CD4-positive, alpha-beta T cell treated with Interleukin-15 for 4 hours (primary cell): ENCODE results near the gene RANBP2.

Experiments
- DNase-seq: peaks from one replicate; pipeline ENCODE4 v3.0.0-alpha.2; 2020; ENCODE audit warnings: low spot score

Gene RANBP2

DNA sequence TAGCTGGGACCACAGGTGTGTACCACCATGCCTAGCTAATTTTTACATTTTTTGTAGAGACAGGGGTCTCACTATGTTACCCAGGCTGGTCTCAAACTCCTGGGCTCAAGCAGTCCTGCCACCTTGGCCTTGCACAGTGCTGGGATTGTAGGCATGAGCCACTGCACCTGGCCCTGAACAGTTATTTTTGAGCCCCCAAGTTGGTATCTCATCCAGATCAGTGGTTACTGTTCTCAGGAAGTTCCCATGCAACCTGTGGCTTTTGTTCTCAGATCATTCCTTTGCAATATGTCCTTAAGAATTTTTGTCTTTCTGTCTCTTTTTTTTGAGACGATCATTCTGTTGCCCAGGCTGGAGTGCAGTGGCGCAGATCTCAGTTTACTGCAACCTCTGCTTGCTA is 59.6 kb downstream of the RANBP2 start:
- DNase-seq = no peak

DNA sequence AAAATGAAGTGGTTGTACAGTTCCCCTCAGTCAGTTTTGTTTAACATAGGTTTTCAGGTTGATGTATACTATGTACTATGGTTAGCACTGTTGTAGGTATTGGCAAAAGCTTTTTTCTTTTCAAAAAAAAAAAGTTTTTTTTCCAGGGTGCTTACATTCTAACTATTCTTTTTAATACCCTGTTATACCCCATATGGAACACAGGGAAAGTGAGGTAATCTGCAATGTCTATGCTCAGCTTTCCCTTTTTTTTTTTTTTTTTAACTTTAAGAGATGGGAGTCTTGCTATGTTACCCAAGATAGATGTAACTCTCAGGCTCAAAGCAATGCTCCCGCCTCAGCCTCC is 66.7 kb downstream of the RANBP2 start:
- no peak for DNase-seq

GRCh38 chr2:108786354-108787215 is 67.3 kb downstream of the RANBP2 start, which contains the start of gene CCDC138:
Gene CCDC138, plus strand, starts transcription at chr2:108786771. Its CDS starts 52 bp downstream, at chr2:108786823.
- DNase-seq = peak; percentile 85

GRCh38 chr2:108787216-108787541 is 67.9 kb downstream of the RANBP2 start:
- no peak for DNase-seq

DNA sequence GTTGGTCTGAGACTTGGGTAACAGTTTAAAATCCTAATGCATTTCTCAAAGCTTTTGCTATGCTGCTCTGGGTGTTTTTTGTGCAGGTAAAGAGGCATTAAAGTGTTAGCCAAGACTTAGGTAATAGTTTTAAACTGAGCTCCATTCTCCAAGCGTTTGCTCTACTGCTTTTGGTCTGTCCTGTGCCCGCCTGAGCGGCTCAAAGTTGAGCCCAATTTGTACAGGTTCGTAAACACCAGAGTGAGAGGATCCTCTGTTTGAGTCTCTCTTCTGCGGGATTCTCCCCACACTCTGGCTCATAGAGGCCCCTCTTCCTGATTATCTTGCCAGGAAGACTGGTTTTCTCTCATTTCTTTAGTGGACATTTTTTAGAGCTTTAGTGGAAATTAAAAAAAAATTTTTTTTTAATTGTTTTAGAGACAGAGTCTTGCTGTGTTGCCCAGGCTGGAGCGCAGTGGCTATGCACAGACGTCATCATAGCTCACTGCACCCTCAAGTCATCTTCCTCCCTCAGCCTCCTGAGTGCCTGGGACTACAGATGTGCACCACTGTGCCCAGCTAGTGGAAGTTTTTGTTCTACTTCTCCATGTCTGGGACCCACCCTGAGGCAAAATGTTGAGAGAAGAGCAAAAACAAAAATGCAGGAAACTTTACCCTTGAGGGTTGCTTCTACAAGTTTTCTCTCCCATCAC is 83.9 kb downstream of the RANBP2 start:
- DNase-seq = no peak

DNA sequence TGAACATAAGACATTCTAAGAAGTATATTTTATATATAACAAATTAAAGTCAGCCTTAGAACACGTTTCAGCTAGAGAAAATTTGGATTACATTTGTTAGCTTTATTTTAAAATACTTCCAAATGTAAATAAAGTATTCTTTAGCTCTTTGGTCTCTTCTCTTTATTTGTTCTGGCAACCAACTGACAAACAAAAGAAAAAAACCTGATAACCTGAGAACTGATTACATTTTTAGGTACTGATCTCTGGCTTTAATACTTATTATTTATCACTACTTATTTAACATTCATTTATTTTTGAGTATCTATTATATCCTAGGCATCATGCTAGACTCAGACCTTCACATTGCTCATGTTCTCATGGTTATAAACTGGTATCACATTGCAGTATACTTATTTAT is 85.8 kb downstream of the RANBP2 start:
- no peak for DNase-seq

DNA sequence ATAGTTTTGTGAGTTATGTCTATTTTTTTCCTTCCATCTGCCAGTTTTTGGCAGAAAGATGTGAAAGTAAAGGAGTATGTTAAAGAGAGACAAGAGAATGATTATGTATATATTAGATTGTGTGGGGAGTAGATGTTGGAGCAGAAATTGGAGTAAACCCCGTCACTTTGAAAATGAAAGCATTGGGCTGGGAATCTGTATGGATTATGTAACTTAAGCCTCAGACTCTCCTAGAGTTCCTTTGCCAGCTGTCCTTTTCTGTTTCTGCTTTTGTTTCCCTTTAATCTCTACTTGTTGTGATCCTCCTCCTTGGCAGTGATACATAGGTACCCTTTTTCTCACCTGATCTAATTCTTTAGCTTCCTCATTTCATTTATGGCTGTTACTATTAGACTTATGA is 86.5 kb downstream of the RANBP2 start:
- no peak for DNase-seq

GRCh38 chr2:108806371-108807113 is 87.3 kb downstream of the RANBP2 start:
- DNase-seq = no peak

DNA sequence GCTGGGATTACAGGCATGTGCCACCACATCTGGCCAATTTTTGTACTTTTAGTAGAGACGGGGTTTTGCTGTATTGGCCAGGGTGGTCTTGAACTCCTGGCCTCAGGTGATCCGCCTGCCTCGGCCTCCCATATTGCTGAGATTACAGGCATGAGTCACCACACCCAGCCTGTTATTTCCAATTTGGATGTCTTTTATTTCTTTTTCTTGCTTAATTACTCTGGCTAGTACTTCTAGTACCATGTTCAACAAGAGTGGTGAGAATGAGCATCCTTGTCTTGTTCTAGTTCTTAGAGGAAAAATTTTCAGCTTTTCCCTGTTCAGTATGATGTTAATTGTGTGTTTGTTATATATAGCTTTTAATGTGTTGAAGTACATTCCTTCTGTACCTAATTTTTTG is 90.7 kb downstream of the RANBP2 start:
- no peak for DNase-seq

DNA sequence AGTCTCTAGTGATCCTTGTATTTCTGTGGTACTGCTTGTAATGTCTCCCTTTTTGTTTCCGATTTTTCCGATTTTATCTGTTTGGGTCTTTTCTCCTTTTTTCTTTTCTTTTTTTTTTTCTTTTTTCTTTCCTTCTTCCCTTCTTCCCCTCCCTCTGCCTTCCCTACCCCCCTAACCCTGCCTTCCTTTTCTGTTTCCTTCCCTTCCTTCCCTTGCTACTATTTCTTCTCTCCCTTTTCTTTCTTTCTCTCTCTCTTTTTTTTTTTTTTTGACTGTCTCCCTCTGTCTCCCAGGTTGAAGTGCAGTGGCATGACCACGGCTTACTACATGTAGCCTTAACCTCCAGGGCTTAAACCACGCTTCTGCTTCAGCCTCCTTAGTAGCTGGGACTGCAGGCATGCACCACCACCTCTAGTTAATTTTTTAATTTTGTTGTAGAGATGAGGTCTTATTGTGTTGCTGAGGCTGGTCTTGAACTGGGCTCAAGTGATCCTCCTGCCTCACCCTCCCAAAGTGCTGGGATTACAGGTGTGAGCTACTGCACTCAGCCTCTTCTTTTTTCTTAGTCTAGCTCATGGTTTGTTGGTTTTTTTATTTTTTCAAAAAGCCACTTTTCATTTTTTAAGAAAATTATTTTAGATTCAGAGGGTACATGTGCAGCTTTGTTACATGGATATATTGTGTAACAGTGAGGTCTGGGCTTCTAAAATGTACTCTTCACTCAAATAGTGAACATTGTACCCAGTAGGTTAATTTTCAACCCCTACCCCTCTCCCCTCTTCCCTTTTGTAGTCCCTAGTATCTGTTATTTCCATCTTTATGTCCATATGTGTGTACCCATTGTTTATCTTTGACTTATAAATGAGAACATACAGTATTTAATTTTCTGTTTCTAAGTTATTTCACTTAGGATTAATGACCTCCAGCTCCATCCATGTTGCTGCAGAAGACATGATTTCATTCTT is 92.0 kb downstream of the RANBP2 start:
- DNase-seq = no peak

- DNase-seq = no peak
Observed at GRCh38 chr2:108813732-108814131, 94.5 kb downstream of the RANBP2 start.

GRCh38 chr2:108820482-108820881 is 101.2 kb downstream of the RANBP2 start:
- DNase-seq = no peak

GRCh38 chr2:108823286-108823685 is 104.0 kb downstream of the RANBP2 start:
- DNase-seq = no peak

- no peak for DNase-seq
Observed at GRCh38 chr2:108824316-108825070, 105.2 kb downstream of the RANBP2 start.

GRCh38 chr2:108825254-108825653 is 106.0 kb downstream of the RANBP2 start:
- no peak for DNase-seq

GRCh38 chr2:108825736-108826135 is 106.5 kb downstream of the RANBP2 start:
- DNase-seq = no peak

DNA sequence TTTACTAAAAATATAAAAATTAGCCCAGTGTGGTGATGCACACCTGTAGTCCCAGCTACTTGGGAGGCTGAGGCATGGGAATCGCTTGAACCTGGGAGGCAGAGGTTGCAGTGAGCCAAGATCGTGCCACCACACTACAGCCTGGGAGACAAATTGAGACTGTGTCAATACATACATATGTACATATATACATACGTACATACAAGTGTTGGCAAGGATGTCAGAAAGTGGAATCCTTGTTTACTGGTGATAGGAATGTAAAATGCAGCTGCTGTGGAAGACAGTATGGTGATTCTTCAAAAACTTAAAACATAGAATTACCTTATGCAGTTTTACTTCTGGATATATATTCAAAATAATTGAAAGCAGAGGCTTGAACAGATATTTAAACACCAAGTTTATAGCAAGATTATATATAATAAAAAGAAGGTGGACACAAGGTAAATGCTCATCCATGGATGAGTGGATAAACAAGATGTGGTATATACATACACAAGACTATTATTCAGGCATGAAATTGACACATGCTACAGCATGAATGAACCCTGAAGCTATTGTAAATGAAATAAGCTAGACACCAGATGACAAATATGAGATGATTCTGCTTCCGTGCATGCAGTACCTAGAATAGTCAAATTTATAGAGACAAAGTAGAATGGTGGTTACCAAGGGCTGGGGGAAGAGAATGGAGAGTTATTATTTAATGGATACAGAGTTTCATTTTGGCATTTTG is 110.5 kb downstream of the RANBP2 start:
- DNase-seq = no peak

GRCh38 chr2:108833219-108833618 is 113.9 kb downstream of the RANBP2 start:
- DNase-seq = no peak

GRCh38 chr2:108834620-108835019 is 115.3 kb downstream of the RANBP2 start:
- no peak for DNase-seq

- DNase-seq = no peak
Observed at GRCh38 chr2:108835040-108835439, 115.8 kb downstream of the RANBP2 start.
